Glutamatergic neuron (in vitro differentiated cells): ENCODE results near the gene PKHD1. TPM values are rescaled to one million over a fixed set of nuclear protein-coding genes. Genes with fewer than 3 reads are reported as not detected.

Source experiments
- DNase-seq: peaks from one replicate; pipeline ENCODE4 v3.0.0; 2022
- H3K27ac Mint-ChIP-seq: one replicate; pipeline ENCODE4 v1.8.0; 2020; ENCODE audit warnings: mild to moderate bottlenecking, mixed read lengths, inconsistent platforms; ENCODE audit not compliant: unreplicated experiment
- H3K27me3 Mint-ChIP-seq: one replicate; pipeline ENCODE4 v1.8.0; 2020; ENCODE audit warnings: mild to moderate bottlenecking, moderate library complexity, mixed read lengths, inconsistent platforms; ENCODE audit not compliant: unreplicated experiment
- H3K36me3 Mint-ChIP-seq: one replicate; pipeline ENCODE4 v1.8.0; 2020; ENCODE audit warnings: mild to moderate bottlenecking, mixed read lengths, inconsistent platforms; ENCODE audit not compliant: unreplicated experiment
- H3K4me1 Mint-ChIP-seq: one replicate; pipeline ENCODE4 v1.8.0; 2020; ENCODE audit warnings: mild to moderate bottlenecking, low read depth, mixed read lengths, inconsistent platforms; ENCODE audit not compliant: unreplicated experiment
- H3K4me3 Mint-ChIP-seq: one replicate; pipeline ENCODE4 v1.8.0; 2020; ENCODE audit warnings: mild to moderate bottlenecking, mixed read lengths, inconsistent platforms; ENCODE audit not compliant: unreplicated experiment
- H3K9me3 Mint-ChIP-seq: one replicate; pipeline ENCODE4 v1.8.0; 2020; ENCODE audit warnings: mild to moderate bottlenecking, moderate library complexity, mixed read lengths, inconsistent platforms; ENCODE audit not compliant: unreplicated experiment
- total RNA-seq: library from RNA; stranded (reverse); fragmentation: NEBNext Ultra II Directional; extraction: Animal tissue kit (Norgen Biotek cat#: 25700); gene quantifications from one replicate; pipeline ENCODE4 v1.2.1, GENCODE V29; 2021; ENCODE audit not compliant: unreplicated experiment
- TF ChIP-seq, protein P1 (sequence below): fragments of 200-600 bp; sonication (generic); IDR thresholded peaks from one replicate; pipeline ENCODE4 v1.5.0; 2021; ENCODE audit not compliant: partially characterized antibody, unreplicated experiment

PKHD1 gene
- total RNA-seq, 1 donor from 2014 or later = 0.02 TPM

GRCh38 chr6:51960419-51960818 lies 127.0 kb downstream of the PKHD1 start:
- Mint-ChIP-seq H3K36me3 (no peaks in the 10 kb centered on the region), H3K27me3 (no peaks in the 10 kb centered on the region), H3K27ac (no peak overlapping the region), H3K4me1 (no peaks in the 10 kb centered on the region), H3K9me3 (no peaks in the 10 kb centered on the region), H3K4me3 (no peak overlapping the region)
- no peak for DNase-seq
- TF ChIP-seq, protein P1, sequence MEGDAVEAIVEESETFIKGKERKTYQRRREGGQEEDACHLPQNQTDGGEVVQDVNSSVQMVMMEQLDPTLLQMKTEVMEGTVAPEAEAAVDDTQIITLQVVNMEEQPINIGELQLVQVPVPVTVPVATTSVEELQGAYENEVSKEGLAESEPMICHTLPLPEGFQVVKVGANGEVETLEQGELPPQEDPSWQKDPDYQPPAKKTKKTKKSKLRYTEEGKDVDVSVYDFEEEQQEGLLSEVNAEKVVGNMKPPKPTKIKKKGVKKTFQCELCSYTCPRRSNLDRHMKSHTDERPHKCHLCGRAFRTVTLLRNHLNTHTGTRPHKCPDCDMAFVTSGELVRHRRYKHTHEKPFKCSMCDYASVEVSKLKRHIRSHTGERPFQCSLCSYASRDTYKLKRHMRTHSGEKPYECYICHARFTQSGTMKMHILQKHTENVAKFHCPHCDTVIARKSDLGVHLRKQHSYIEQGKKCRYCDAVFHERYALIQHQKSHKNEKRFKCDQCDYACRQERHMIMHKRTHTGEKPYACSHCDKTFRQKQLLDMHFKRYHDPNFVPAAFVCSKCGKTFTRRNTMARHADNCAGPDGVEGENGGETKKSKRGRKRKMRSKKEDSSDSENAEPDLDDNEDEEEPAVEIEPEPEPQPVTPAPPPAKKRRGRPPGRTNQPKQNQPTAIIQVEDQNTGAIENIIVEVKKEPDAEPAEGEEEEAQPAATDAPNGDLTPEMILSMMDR = no peak

GRCh38 chr6:51959744-51960383 lies 127.5 kb downstream of the PKHD1 start:
- peak; percentile 84 for DNase-seq
- Mint-ChIP-seq H3K36me3 (no peaks in the 10 kb centered on the region), H3K27me3 (no peaks in the 10 kb centered on the region), H3K27ac (no peak overlapping the region), H3K4me1 (no peaks in the 10 kb centered on the region), H3K4me3 (no peak overlapping the region), H3K9me3 (no peaks in the 10 kb centered on the region)
- TF ChIP-seq, protein P1 = peak; percentile 66

- DNase-seq = no peak
- Mint-ChIP-seq H3K4me3 (no peak overlapping the region), H3K27ac (no peak overlapping the region), H3K4me1 (no peaks in the 10 kb centered on the region), H3K36me3 (no peaks in the 10 kb centered on the region), H3K27me3 (no peaks in the 10 kb centered on the region), H3K9me3 (no peaks in the 10 kb centered on the region)
- TF ChIP-seq, protein P1 = no peak
Observed at GRCh38 chr6:51954681-51955080, 132.7 kb downstream of the PKHD1 start.

- no peak overlapping the region for H3K4me3 Mint-ChIP-seq
- TF ChIP-seq, protein P1 = no peak
Observed at GRCh38 chr6:51953246-51953645, 134.2 kb downstream of the PKHD1 start.

GRCh38 chr6:51951924-51952323 lies 135.5 kb downstream of the PKHD1 start:
- H3K36me3 Mint-ChIP-seq = no peaks in the 10 kb centered on the region
- H3K9me3 Mint-ChIP-seq = no peaks in the 10 kb centered on the region
- H3K4me3 Mint-ChIP-seq = no peak overlapping the region
- no peak for DNase-seq
- TF ChIP-seq, protein P1 = no peak
- H3K27ac Mint-ChIP-seq = no peak overlapping the region
- H3K27me3 Mint-ChIP-seq = no peaks in the 10 kb centered on the region
- H3K4me1 Mint-ChIP-seq = no peaks in the 10 kb centered on the region

More at GRCh38 chr6:51953246-51953645, 134.2 kb downstream of the PKHD1 start:
- Mint-ChIP-seq H3K27ac (no peak overlapping the region), H3K4me1 (no peaks in the 10 kb centered on the region), H3K27me3 (no peaks in the 10 kb centered on the region), H3K36me3 (no peaks in the 10 kb centered on the region), H3K9me3 (no peaks in the 10 kb centered on the region)
- no peak for DNase-seq
